A673 (cell line): ENCODE results near the gene FAM131B. TPM values are rescaled to one million over a fixed set of nuclear protein-coding genes. Genes with fewer than 3 reads are reported as not detected.

Source experiments
- BruUV-seq: library from RNA; stranded (reverse); fragments of 400-500 nt; replicated peaks from 2 replicates; lab custom pipeline; 2021; lab: Mats Ljungman, UMichigan
- CTCF ChIA-PET: fragments of 300-600 bp; sonication (Branson Sonifier 250); formaldehyde crosslinking; loops from one replicate; lab custom pipeline; 2022; ENCODE audit warnings: antibody characterized with exemption; lab: Charles Lee
- POLR2A ChIA-PET: fragments of 300-600 bp; sonication (Branson Sonifier 250); formaldehyde crosslinking; loops from one replicate; lab custom pipeline; 2022; ENCODE audit warnings: antibody characterized with exemption; ENCODE audit not compliant: low non-redundant PET; lab: Charles Lee
- DNase-seq: peaks from one replicate; pipeline ENCODE4 v3.0.0-alpha.2; 2015; ENCODE audit warnings: low spot score
- H3K27ac ChIP-seq: fragments of 200-600 bp; sonication (generic); 2 replicates; pipeline ENCODE4 v1.5.1; 2016; ENCODE audit warnings: mixed run types, low read depth, mild to moderate bottlenecking, mixed read lengths, antibody characterized with exemption, low read length; ENCODE audit not compliant: poor library complexity, severe bottlenecking
- H3K27me3 ChIP-seq: fragments of 200-600 bp; sonication (generic); replicated peaks from 2 replicates; pipeline ENCODE4 v1.6.1; 2017; ENCODE audit warnings: mixed run types, low read depth, mild to moderate bottlenecking, mixed read lengths, antibody characterized with exemption, low read length; ENCODE audit not compliant: insufficient read depth, poor library complexity
- H3K36me3 ChIP-seq: fragments of 200-600 bp; sonication (generic); 2 replicates; pipeline ENCODE4 v1.6.1; 2016; ENCODE audit warnings: mixed run types, mild to moderate bottlenecking, mixed read lengths, antibody characterized with exemption, low read length; ENCODE audit not compliant: insufficient read depth, poor library complexity, severe bottlenecking
- H3K4me1 ChIP-seq: fragments of 200-600 bp; sonication (generic); 2 replicates; pipeline ENCODE4 v1.6.1; 2017; ENCODE audit warnings: mixed run types, mild to moderate bottlenecking, mixed read lengths, antibody characterized with exemption, low read length; ENCODE audit not compliant: insufficient read depth, poor library complexity, severe bottlenecking
- H3K4me3 ChIP-seq: fragments of 200-600 bp; sonication (generic); 2 replicates; pipeline ENCODE4 v1.5.1; 2016; ENCODE audit warnings: low read depth, mixed run types, mild to moderate bottlenecking, mixed read lengths, low read length; ENCODE audit not compliant: poor library complexity, severe bottlenecking
- H3K9me3 ChIP-seq: fragments of 200-600 bp; sonication (generic); 2 replicates; pipeline ENCODE4 v1.6.1; 2016; ENCODE audit warnings: mixed run types, low read depth, mild to moderate bottlenecking, mixed read lengths, antibody characterized with exemption, low read length; ENCODE audit not compliant: poor library complexity, severe bottlenecking
- EZH2 ChIP-seq: fragments of 200-600 bp; sonication (generic); IDR thresholded peaks from 2 replicates; pipeline ENCODE4 v1.6.1; 2017; ENCODE audit warnings: borderline replicate concordance, low read depth, mild to moderate bottlenecking, mixed read lengths, antibody characterized with exemption, low read length; ENCODE audit not compliant: poor library complexity, severe bottlenecking
- intact Hi-C: fragments of 100-400 bp; cut with micrococcal nuclease; formaldehyde crosslinking; loops from one replicate; pipeline ENCODE4 v1.10.0; 2022; ENCODE audit not compliant: unreplicated experiment
- total RNA-seq: library from RNA; stranded (reverse); gene quantifications from 2 replicates; pipeline ENCODE4 v1.2.3, GENCODE V29; 2021
- TF ChIP-seq, protein P1 (sequence below): fragments of 300-800, 200-600 bp; sonication (generic); conservative IDR thresholded peaks from 2 replicates; pipeline ENCODE4 v1.5.1; 2017; ENCODE audit warnings: low read depth, mild to moderate bottlenecking, antibody characterized with exemption, low read length, moderate library complexity, mixed read lengths

FAM131B gene
- total RNA-seq, 1 experiment from 2014 or later, result 1.9 TPM

DNA sequence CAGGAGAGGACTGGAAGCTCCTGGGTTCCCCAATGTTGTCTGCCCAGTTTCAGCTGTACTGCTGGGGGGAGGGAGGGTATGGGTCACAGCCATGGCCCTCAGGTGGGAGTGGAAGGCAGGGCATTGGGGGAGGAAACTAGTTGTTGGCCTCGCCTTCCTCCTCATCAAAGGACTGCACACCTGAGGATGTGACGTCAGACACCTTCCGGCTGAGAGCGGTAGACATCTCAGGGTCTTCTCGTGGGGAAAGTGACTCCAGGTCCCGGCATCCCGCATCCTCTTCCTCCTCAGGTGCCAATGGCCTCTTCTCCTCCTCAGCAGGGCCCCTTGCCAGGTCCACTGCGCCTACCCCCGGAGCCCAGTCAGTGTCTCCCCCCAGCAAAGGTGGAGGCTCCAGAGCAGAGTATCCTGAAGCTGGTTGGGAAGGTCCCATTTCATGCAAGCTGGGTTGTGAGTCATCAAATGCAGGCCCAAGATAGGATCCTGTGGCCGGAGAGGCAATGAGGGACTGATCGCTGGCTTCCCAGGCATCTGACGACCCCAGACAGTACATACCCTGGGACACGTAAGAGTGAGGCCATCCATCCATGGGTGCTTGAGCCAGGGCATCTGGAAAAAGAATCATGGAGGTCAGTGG, 6.0 kb downstream of the FAM131B start:
- Histone ChIP-seq H3K9me3 (no peaks in the 10 kb centered on the region), H3K27me3 (peaks cover 17% of the 10 kb centered on the region), H3K36me3 (no peaks in the 10 kb centered on the region), H3K4me1 (peaks cover 3% of the 10 kb centered on the region), H3K27ac (no peak overlapping the region), H3K4me3 (no peak overlapping the region)
- POLR2A ChIA-PET, result no interaction called here
- no TSS peak for BruUV-seq
- no peak for DNase-seq
- CTCF ChIA-PET, result no interaction called here
- intact Hi-C loops, result no loop called here
- no peak for TF ChIP-seq EZH2
- TF ChIP-seq, protein P1, sequence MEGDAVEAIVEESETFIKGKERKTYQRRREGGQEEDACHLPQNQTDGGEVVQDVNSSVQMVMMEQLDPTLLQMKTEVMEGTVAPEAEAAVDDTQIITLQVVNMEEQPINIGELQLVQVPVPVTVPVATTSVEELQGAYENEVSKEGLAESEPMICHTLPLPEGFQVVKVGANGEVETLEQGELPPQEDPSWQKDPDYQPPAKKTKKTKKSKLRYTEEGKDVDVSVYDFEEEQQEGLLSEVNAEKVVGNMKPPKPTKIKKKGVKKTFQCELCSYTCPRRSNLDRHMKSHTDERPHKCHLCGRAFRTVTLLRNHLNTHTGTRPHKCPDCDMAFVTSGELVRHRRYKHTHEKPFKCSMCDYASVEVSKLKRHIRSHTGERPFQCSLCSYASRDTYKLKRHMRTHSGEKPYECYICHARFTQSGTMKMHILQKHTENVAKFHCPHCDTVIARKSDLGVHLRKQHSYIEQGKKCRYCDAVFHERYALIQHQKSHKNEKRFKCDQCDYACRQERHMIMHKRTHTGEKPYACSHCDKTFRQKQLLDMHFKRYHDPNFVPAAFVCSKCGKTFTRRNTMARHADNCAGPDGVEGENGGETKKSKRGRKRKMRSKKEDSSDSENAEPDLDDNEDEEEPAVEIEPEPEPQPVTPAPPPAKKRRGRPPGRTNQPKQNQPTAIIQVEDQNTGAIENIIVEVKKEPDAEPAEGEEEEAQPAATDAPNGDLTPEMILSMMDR, result no peak

DNA sequence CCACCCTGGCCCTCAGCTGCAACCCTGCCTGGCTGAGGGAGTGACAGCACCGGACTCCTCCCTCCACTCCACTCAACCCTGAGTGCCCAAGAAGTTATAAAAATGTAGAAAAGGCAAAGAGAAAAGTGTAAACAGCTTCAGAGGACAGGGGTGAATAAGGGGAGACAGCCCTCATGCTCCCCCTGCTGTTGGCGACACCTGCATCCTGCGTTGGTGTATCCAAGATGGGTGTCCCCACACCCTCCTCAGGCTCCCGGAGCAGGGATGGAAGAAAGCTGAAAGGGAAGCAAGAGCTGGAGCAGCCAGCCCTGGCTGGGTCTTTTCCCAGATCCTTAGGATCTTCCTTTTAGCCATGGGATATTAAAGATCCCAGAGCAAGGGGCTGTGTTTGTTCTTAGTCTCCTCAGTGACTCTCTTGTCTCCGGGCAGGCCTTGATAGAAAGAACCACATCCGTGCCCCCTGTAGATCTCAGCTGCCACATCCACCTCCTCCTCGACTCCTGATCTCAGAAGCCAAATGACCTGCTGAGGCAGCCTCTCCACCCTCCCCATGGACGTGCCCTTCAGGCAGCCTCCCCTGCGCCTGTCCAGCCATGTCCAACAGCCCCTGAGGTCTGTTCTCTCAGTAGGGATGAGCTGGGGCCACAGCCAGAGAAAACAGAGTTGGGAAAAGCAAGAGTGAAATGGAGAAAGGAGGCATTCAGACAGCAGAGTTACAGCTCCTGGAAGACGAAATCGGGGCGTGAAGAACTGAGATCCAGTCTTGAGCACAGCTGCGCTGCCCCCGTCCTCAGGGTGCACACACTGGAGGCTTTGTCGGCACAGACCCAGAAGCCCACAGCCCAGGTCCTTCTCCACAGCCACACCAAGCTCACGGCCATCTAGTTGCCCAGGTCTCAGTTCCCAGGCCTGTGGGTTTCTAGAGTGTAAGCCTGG, 6.8 kb downstream of the FAM131B start:
- no TSS peak for BruUV-seq
- Histone ChIP-seq H3K27ac (no peak overlapping the region), H3K27me3 (peaks cover 9% of the 10 kb centered on the region), H3K9me3 (no peaks in the 10 kb centered on the region), H3K4me3 (no peak overlapping the region), H3K4me1 (no peaks in the 10 kb centered on the region), H3K36me3 (no peaks in the 10 kb centered on the region)
- ChIA-PET POLR2A (no interaction called here), CTCF (no interaction called here)
- TF ChIP-seq, protein P1, result no peak
- no peak for TF ChIP-seq EZH2
- DNase-seq, result no peak
- intact Hi-C loops, result no loop called here

DNA sequence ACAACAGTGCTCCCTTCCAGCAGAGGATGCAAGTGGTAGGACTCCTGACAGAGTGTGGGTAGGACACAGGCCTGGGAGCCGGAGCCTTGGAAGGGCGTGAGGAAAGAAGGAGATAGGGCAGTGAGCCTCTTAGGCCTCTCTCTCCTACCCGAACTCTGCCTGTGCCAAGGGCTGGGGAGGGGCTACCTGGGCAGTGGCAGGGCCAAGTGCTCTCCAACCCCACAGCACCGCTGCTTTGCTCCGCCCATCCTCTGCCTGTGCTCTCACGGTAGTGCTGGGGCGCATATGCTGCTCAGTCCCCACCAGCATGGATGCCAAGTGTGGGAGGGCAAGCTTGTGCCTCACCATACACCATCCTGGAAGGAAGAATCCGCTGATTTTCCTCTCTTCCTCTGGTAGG, 7.5 kb downstream of the FAM131B start:
- ChIA-PET POLR2A (no interaction called here), CTCF (no interaction called here)

More for the DNA sequence above, 7.5 kb downstream of the FAM131B start:
- BruUV-seq, result no TSS peak
- TF ChIP-seq, protein P1, result no peak
- Histone ChIP-seq H3K27ac (no peak overlapping the region), H3K9me3 (no peaks in the 10 kb centered on the region), H3K36me3 (no peaks in the 10 kb centered on the region), H3K4me3 (no peak overlapping the region), H3K4me1 (no peaks in the 10 kb centered on the region), H3K27me3 (peaks cover 1% of the 10 kb centered on the region)
- no peak for DNase-seq
- intact Hi-C loops, result no loop called here
